HG02885 (cell line): ENCODE measurements around the gene ERMAP.
"Not testable (repeated sequence)": the region's sequence is repeated elsewhere in the genome, so short reads cannot be mapped to it uniquely, and the experiment has no call there.

Experiments used
- ATAC-seq: cut with Tn5 transposase; IDR thresholded peaks from one replicate; pipeline ENCODE4 v1.9.1; 2021; ENCODE audit warnings: mild to moderate bottlenecking; ENCODE audit not compliant: unreplicated experiment, poor library complexity

ERMAP gene

GRCh38 chr1:42841440-42842147, 24.7 kb downstream of the ERMAP start:
- no peak for ATAC-seq

GRCh38 chr1:42844592-42845140, 27.7 kb downstream of the ERMAP start:
- ATAC-seq = no peak

DNA sequence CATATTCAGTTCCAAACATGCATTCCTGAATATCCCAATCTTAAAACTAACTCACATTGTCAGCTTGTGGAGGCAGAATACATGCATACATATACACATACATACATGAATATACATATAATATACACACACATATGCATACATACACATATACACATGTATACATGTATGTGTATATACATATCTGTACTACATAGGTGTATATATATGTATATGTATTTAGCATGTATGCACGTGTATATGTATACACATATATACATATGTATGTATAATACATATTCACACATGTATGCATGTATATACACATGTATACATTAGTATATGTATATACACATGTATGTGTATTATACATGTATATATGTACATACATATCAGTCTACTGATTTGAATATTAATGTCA, 28.3 kb downstream of the ERMAP start:
- no peak for ATAC-seq

DNA sequence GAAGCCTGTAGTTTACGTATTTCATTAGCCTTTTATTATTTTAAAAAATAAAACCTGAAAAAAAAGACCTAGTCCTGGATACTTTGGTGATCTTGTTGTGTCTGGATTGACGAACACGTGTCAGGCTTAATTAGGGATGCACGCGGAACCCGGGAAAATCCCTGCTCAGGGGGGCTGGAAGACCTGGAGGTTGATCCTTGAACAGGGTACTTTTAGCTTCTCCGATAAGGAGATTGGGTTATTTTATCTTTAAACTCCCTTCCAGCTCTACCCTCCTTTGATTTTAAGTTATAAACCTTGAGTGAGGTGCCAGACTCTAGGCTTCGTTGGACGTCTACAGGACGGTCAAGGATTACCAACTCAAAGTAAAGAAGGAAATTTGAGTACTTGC, 28.9 kb downstream of the ERMAP start:
- ATAC-seq = no peak

GRCh38 chr1:42846257-42847110, 29.6 kb downstream of the ERMAP start, which contains the start of gene ZNF691:
TSS of gene ZNF691 (plus strand) at chr1:42846613. CDS start at chr1:42849659, 3,046 bp downstream.
- ATAC-seq = peak; percentile 95

DNA sequence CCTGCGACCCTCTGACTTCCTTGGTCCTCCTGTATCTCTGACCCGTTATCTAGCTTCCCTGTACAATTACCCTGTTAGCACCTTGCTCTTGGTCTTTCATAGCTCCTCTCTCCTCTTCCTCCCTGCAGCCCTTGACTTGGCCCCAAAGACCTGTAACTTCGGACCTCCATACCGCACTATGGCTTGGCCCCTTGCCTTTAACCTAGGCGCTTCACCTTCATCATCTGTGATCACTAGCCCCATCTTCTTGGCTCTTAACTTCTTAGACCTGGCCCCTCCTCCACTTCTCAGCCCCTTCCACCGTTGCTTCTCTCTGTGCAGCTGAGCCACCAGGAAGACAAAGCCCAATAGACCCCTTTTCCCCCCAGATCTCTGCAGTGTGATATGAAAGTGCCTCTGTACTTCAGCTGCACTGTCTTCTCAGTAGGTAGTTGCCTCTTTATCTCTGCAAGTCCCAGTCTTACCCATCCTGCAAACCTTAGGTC, 30.2 kb downstream of the ERMAP start:
- ATAC-seq = no peak

GRCh38 chr1:42847721-42848460, 31.0 kb downstream of the ERMAP start:
- ATAC-seq = no peak

GRCh38 chr1:42848823-42849537, 32.1 kb downstream of the ERMAP start:
- no peak for ATAC-seq

GRCh38 chr1:42849944-42850343, 33.0 kb downstream of the ERMAP start:
- no peak for ATAC-seq

- ATAC-seq = no peak
These were observed 34.5 kb downstream of the ERMAP start for GRCh38 chr1:42851420-42851819.

DNA sequence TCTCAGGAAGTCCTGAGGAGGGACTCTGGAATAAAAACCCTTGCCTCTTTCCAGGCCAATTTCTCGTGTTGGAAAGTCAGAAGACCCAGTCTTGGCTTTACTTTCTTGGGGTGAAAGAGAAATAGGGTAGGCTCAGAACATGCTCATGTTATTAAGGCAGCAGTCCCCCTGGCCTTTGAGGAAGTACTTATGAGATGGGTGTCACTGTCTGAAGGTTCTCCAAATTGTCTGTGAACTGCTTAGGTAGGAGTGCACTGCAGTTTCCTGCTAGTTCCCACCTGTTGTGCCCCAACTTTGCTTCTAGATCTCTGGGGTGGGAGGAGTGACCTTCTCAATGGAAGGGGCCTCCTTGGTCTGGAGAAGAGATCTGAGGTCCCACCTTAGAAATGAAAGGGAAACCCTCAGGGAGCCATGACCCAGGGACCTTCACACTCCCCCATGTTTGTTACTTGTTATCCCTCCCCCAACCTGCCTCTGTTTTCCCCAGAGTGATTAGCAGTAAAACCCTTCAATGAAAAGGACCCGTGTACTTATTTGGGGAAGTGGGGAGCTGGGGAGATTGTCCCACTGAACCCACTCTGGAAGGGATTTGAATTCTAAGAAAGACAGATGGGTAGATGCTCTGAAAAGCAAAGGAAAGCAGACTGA, 35.2 kb downstream of the ERMAP start:
- ATAC-seq = no peak

- ATAC-seq = no peak
These were observed 35.7 kb downstream of the ERMAP start for GRCh38 chr1:42852608-42852980.

GRCh38 chr1:42853116-42853884, 36.4 kb downstream of the ERMAP start:
- no peak for ATAC-seq

DNA sequence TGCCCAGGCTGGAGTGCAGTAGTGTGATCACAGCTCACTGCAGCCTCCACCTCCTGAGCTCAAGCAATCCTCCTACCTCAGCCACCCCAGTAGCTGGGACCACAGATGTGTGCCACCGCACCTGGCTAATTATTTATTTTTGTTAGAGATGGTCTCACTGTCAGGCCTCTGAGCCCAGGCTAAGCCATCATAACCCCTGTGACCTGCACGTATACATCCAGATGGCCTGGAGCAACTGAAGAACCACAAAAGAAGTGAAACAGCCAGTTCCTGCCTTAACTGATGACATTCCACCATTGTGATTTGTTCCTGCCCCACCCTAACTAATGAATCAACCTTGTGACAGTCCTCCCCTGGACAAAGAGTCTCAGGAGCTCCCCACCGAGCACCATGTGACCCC, 39.6 kb downstream of the ERMAP start:
- not testable (repeated sequence) for ATAC-seq

- not testable (repeated sequence) for ATAC-seq
These were observed 42.4 kb downstream of the ERMAP start for GRCh38 chr1:42859366-42859765.

DNA sequence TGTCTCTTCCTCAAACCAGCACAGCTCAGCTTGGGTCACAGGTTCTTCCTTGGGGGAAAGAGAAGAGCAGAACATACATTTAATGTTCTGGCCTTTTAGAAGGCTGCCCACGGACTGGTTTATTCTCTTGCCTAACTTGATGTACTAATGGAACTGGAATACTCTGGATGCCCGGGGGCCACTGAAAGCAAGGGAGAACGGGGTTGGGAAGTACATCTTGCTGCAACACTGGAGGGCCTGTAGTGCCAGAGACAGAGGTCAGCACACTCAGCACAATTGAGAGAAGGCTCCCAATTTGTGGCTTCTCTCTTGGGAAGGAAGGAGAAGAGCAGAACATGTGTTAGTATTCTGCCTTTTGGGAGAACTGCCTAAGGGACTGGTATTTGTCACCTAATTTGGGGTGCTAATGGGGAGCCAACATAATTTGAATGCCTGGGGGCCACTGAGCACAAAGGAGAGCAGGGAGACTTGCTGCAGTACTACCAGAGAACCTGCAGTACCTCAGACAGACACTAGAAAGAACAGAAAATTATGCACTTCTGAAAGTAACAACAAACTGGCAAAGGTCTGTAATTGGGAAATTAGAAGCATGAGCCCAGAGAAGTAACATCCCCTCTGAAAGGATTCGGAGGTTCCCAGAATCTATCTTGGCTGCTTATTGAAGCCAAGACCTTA, 43.6 kb downstream of the ERMAP start:
- ATAC-seq = no peak

DNA sequence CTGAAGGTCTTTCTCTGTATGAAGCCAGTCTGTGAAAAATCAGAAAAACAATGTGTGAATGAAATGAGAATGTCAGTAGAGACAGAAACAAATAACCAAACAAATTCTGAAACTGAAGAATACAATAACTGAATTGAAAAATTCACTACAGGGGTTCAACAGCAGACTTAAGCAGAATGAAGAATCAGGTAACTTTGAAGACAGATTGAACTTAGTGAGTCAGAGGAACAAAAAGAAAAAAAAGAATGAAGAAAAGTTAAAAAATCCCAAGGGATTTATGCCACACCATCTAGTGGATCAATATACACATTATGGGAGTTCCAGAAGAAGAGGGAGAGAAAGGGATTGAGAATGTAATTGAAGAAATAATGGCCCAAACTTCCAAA, 44.1 kb downstream of the ERMAP start:
- no peak for ATAC-seq

DNA sequence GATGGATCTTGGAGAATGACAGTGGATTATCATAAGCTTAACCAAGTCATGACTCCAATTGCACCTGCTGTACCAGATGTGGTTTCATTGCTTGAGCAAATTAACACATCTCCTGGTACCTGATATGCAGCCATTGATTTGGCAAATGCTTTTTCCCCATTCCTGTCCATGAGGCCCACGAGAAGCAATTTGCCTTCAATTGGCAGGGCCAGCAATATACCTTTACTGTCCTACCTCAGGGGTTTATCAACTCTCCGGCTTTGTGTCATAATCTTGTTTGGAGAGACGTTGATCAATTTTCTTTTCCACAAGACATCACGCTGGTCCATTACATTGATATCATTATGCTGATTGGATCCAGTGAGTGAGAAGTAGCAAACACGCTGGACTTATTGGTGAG, 49.6 kb downstream of the ERMAP start:
- no peak for ATAC-seq
